SK-N-SH treated with all-trans-retinoic acid at 6 μM for 48 hours (cell line): ENCODE data around the gene SSU72.

Experiments
- ATAC-seq: fragments of 200-7000 bp; cut with Tn5 transposase; 3 replicates; pipeline ENCODE4 v1.9.1; 2020; ENCODE audit warnings: mild to moderate bottlenecking, moderate library complexity
- ARNTL ChIP-seq: fragments of 450-650 bp; formaldehyde crosslinking; IDR thresholded peaks from 2 replicates; pipeline ENCODE4 v1.5.0; 2020; ENCODE audit warnings: low read depth, mild to moderate bottlenecking, moderate library complexity, borderline replicate concordance
- BACH2 ChIP-seq: fragments of 250-450 bp; sonication (Bioruptor Pico); IDR thresholded peaks from 2 replicates; pipeline ENCODE4 v1.9.0; 2021; ENCODE audit warnings: mild to moderate bottlenecking, borderline replicate concordance
- CREB5 ChIP-seq: fragments of 250-450 bp; sonication (Bioruptor Pico); IDR thresholded peaks from 2 replicates; pipeline ENCODE4 v1.5.1; 2020; ENCODE audit warnings: low read depth, mild to moderate bottlenecking, moderate library complexity
- CSDC2 ChIP-seq: fragments of 250-450 bp; sonication (Bioruptor Pico); IDR thresholded peaks from 2 replicates; pipeline ENCODE4 v1.5.0; 2020; ENCODE audit warnings: mild to moderate bottlenecking, moderate library complexity
- GLIS3 ChIP-seq: fragments of 250-450 bp; sonication (Bioruptor Pico); IDR thresholded peaks from 2 replicates; pipeline ENCODE4 v1.5.0; 2020; ENCODE audit warnings: mild to moderate bottlenecking, moderate library complexity
- ISL1 ChIP-seq: fragments of 250-450 bp; sonication (Bioruptor Pico); IDR thresholded peaks from 2 replicates; pipeline ENCODE4 v2.1.2; 2022; ENCODE audit warnings: mild to moderate bottlenecking, moderate library complexity
- OSR1 ChIP-seq: fragments of 250-450 bp; sonication (Bioruptor Pico); IDR thresholded peaks from 2 replicates; pipeline ENCODE4 v1.8.0; 2022; ENCODE audit warnings: moderate library complexity, mild to moderate bottlenecking, inconsistent platforms
- PPARA ChIP-seq: fragments of 250-450 bp; sonication (Bioruptor Pico); IDR thresholded peaks from 2 replicates; pipeline ENCODE4 v1.5.0; 2020; ENCODE audit warnings: mild to moderate bottlenecking, borderline replicate concordance
- RARB ChIP-seq: fragments of 250-450 bp; sonication (Bioruptor Pico); IDR thresholded peaks from 2 replicates; pipeline ENCODE4 v1.8.0; 2021; ENCODE audit warnings: mild to moderate bottlenecking, moderate library complexity
- SNAI2 ChIP-seq: fragments of 250-450 bp; sonication (Bioruptor Pico); IDR thresholded peaks from 2 replicates; pipeline ENCODE4 v1.5.0; 2020; ENCODE audit warnings: mild to moderate bottlenecking, moderate library complexity
- TCF4 ChIP-seq: fragments of 250-450 bp; sonication (Bioruptor Pico); IDR thresholded peaks from 2 replicates; pipeline ENCODE4 v1.8.0; 2021; ENCODE audit warnings: mild to moderate bottlenecking, moderate library complexity, borderline replicate concordance
- TOX ChIP-seq: fragments of 250-450 bp; sonication (Bioruptor Pico); IDR thresholded peaks from 2 replicates; pipeline ENCODE4 v1.8.0; 2021; ENCODE audit warnings: mild to moderate bottlenecking, moderate library complexity, borderline replicate concordance
- ZC3H10 ChIP-seq: fragments of 250-450 bp; sonication (Bioruptor Pico); IDR thresholded peaks from 2 replicates; pipeline ENCODE4 v1.5.1; 2021; ENCODE audit warnings: mild to moderate bottlenecking, moderate library complexity
- ZFP3 ChIP-seq: fragments of 250-450 bp; sonication (Bioruptor Pico); IDR thresholded peaks from 2 replicates; pipeline ENCODE4 v1.5.0; 2020; ENCODE audit warnings: mild to moderate bottlenecking, moderate library complexity
- ZFP30 ChIP-seq: fragments of 450-650 bp; formaldehyde crosslinking; IDR thresholded peaks from 2 replicates; pipeline ENCODE4 v1.5.0; 2022; ENCODE audit warnings: mild to moderate bottlenecking, moderate library complexity
- ZNF565 ChIP-seq: fragments of 450-650 bp; formaldehyde crosslinking; conservative IDR thresholded peaks from 2 replicates; pipeline ENCODE4 v1.5.0; 2020; ENCODE audit warnings: low read depth, mild to moderate bottlenecking, moderate library complexity
- ZNF8 ChIP-seq: fragments of 450-650 bp; formaldehyde crosslinking; IDR thresholded peaks from 2 replicates; pipeline ENCODE4 v1.5.0; 2020; ENCODE audit warnings: mild to moderate bottlenecking, moderate library complexity
- TF ChIP-seq, protein P1 (sequence below): fragments of 250-450 bp; sonication (Bioruptor Pico); IDR thresholded peaks from 2 replicates; pipeline ENCODE4 v1.5.0; 2020; ENCODE audit warnings: mild to moderate bottlenecking, moderate library complexity
- TF ChIP-seq, protein P2 (sequence below): fragments of 250-450 bp; sonication (Bioruptor Pico); IDR thresholded peaks from 2 replicates; pipeline ENCODE4 v1.5.1; 2021; ENCODE audit warnings: mild to moderate bottlenecking, moderate library complexity
- TF ChIP-seq, protein P3 (sequence below): fragments of 250-450 bp; sonication (Bioruptor Pico); IDR thresholded peaks from 2 replicates; pipeline ENCODE4 v1.8.0; 2020; ENCODE audit warnings: mild to moderate bottlenecking, moderate library complexity, borderline replicate concordance
- TF ChIP-seq, protein P4 (sequence below): fragments of 250-450 bp; sonication (Bioruptor Pico); IDR thresholded peaks from 2 replicates; pipeline ENCODE4 v1.8.0; 2021; ENCODE audit warnings: low read depth, mild to moderate bottlenecking, moderate library complexity, borderline replicate concordance

The SSU72 gene

DNA sequence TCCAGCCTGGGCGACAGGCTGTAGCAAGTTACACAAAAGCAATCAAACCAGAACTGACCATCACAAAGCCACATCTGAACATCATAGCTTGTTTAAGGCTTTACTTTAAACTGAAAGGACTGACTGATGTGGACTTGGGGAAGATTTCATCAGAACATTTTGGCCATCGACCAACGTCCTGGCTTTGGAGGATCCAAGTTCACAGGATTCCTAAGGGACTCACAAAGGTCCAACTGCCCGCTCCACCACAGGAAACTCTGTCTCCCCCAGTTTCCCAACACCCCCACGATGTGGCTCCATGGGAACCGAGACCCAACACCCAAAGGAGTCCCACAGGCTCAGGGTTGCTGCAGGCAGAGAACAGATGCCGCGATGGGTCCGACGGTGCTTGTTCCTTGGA lies 9.3 kb downstream of the SSU72 start (continued):
- TF ChIP-seq, protein P1, sequence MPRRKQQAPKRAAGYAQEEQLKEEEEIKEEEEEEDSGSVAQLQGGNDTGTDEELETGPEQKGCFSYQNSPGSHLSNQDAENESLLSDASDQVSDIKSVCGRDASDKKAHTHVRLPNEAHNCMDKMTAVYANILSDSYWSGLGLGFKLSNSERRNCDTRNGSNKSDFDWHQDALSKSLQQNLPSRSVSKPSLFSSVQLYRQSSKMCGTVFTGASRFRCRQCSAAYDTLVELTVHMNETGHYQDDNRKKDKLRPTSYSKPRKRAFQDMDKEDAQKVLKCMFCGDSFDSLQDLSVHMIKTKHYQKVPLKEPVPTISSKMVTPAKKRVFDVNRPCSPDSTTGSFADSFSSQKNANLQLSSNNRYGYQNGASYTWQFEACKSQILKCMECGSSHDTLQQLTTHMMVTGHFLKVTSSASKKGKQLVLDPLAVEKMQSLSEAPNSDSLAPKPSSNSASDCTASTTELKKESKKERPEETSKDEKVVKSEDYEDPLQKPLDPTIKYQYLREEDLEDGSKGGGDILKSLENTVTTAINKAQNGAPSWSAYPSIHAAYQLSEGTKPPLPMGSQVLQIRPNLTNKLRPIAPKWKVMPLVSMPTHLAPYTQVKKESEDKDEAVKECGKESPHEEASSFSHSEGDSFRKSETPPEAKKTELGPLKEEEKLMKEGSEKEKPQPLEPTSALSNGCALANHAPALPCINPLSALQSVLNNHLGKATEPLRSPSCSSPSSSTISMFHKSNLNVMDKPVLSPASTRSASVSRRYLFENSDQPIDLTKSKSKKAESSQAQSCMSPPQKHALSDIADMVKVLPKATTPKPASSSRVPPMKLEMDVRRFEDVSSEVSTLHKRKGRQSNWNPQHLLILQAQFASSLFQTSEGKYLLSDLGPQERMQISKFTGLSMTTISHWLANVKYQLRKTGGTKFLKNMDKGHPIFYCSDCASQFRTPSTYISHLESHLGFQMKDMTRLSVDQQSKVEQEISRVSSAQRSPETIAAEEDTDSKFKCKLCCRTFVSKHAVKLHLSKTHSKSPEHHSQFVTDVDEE (CRISPR knock-in tag) = no peak
- TF ChIP-seq, protein P2, sequence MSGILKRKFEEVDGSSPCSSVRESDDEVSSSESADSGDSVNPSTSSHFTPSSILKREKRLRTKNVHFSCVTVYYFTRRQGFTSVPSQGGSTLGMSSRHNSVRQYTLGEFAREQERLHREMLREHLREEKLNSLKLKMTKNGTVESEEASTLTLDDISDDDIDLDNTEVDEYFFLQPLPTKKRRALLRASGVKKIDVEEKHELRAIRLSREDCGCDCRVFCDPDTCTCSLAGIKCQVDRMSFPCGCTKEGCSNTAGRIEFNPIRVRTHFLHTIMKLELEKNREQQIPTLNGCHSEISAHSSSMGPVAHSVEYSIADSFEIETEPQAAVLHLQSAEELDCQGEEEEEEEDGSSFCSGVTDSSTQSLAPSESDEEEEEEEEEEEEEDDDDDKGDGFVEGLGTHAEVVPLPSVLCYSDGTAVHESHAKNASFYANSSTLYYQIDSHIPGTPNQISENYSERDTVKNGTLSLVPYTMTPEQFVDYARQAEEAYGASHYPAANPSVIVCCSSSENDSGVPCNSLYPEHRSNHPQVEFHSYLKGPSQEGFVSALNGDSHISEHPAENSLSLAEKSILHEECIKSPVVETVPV (CRISPR knock-in tag) = no peak
- TF ChIP-seq ZNF8 (CRISPR knock-in tag) (no peak), ZC3H10 (CRISPR knock-in tag) (no peak)
- TF ChIP-seq, all 23 proteins: peak for 0

DNA sequence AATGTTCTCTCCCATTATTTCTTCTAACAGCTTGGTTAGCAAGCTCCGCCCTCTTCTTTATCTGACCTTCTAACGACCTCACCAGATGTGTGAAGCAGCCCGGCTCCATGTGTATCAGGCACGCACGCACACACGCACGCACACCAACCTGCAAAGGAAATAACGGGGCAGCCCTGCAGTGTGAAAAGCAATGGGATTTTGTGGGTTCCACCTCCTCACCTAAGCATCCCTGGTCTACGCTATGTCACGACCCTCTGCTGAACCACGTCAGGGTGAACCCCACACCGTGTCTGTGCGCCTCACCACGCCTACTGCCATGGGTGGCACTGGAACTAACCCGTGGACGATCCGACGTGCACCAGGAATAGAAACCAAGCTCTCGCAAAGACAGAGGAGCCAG lies 10.4 kb downstream of the SSU72 start:
- ATAC-seq = no peak
- TF ChIP-seq, protein P2 (CRISPR knock-in tag) = no peak
- no peak for TF ChIP-seq ARNTL (CRISPR knock-in tag)
- TF ChIP-seq GLIS3 = no peak
- TF ChIP-seq ZFP30 (CRISPR knock-in tag) = no peak
- no peak for TF ChIP-seq PPARA (CRISPR knock-in tag)
- no peak for TF ChIP-seq CSDC2 (CRISPR knock-in tag)
- TF ChIP-seq RARB (CRISPR knock-in tag) = no peak
- TF ChIP-seq, protein P3, sequence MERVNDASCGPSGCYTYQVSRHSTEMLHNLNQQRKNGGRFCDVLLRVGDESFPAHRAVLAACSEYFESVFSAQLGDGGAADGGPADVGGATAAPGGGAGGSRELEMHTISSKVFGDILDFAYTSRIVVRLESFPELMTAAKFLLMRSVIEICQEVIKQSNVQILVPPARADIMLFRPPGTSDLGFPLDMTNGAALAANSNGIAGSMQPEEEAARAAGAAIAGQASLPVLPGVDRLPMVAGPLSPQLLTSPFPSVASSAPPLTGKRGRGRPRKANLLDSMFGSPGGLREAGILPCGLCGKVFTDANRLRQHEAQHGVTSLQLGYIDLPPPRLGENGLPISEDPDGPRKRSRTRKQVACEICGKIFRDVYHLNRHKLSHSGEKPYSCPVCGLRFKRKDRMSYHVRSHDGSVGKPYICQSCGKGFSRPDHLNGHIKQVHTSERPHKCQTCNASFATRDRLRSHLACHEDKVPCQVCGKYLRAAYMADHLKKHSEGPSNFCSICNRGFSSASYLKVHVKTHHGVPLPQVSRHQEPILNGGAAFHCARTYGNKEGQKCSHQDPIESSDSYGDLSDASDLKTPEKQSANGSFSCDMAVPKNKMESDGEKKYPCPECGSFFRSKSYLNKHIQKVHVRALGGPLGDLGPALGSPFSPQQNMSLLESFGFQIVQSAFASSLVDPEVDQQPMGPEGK (CRISPR knock-in tag) = no peak
- TF ChIP-seq ISL1 (CRISPR knock-in tag) = no peak
- no peak for TF ChIP-seq ZNF565
- no peak for TF ChIP-seq OSR1
- no peak for TF ChIP-seq TOX
- TF ChIP-seq, protein P4, sequence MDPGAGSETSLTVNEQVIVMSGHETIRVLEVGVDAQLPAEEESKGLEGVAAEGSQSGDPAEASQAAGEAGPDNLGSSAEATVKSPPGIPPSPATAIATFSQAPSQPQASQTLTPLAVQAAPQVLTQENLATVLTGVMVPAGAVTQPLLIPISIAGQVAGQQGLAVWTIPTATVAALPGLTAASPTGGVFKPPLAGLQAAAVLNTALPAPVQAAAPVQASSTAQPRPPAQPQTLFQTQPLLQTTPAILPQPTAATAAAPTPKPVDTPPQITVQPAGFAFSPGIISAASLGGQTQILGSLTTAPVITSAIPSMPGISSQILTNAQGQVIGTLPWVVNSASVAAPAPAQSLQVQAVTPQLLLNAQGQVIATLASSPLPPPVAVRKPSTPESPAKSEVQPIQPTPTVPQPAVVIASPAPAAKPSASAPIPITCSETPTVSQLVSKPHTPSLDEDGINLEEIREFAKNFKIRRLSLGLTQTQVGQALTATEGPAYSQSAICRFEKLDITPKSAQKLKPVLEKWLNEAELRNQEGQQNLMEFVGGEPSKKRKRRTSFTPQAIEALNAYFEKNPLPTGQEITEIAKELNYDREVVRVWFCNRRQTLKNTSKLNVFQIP (CRISPR knock-in tag) = no peak
- no peak for TF ChIP-seq CREB5 (CRISPR knock-in tag)
- no peak for TF ChIP-seq ZFP3 (CRISPR knock-in tag)
- no peak for TF ChIP-seq TCF4 (CRISPR knock-in tag)
- no peak for TF ChIP-seq ZNF8 (CRISPR knock-in tag)
- TF ChIP-seq ZC3H10 (CRISPR knock-in tag) = no peak
- TF ChIP-seq SNAI2 (CRISPR knock-in tag) = no peak

DNA sequence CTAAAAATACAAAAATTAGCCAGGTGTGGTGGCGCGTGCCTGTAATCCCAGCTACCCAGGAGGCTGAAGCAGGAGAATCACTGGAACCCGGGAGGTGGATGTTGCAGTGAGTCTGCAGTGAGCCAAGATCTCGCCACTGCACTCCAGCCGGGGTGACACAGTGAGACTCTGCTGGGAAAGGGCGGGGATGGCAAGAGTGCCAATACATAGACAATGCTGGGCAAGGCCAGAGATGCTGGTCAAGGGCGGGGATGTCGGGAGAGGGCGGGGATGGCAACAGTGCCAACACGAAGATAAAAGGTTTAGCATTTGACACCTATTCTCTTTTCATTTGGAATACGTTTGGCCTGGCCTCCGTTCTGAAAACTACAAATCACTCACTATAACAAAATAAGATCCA lies 11.0 kb downstream of the SSU72 start:
- ATAC-seq = no peak

More for the DNA sequence above, 11.0 kb downstream of the SSU72 start:
- TF ChIP-seq PPARA (CRISPR knock-in tag) = no peak
- TF ChIP-seq ISL1 (CRISPR knock-in tag) = no peak
- TF ChIP-seq, protein P3 (CRISPR knock-in tag) = no peak
- no peak for TF ChIP-seq BACH2 (CRISPR knock-in tag)
- no peak for TF ChIP-seq ZNF8 (CRISPR knock-in tag)
- no peak for TF ChIP-seq ZNF565
